DOHH2 (cell line): Measurements from ENCODE around the gene SUGP2.

Source experiments
- CTCF ChIP-seq: fragments of 200-600 bp; sonication (generic); IDR thresholded peaks from one replicate; pipeline ENCODE4 v1.5.1; 2014; ENCODE audit warnings: antibody characterized with exemption, mild to moderate bottlenecking, low read depth, low read length; ENCODE audit not compliant: poor library complexity, severe bottlenecking
- EZH2phosphoT487 ChIP-seq: fragments of 200-600 bp; sonication (generic); IDR thresholded peaks from 2 replicates; pipeline ENCODE4 v1.6.1; 2017; ENCODE audit warnings: borderline replicate concordance, mild to moderate bottlenecking, antibody characterized with exemption, low read length, moderate library complexity, mixed read lengths

GRCh38 chr19:19064098-19064722, 30.9 kb upstream of the SUGP2 start:
- peak; percentile 56 for TF ChIP-seq CTCF
- TF ChIP-seq EZH2phosphoT487, result no peak
